AG20443 (cell line): Measurements from ENCODE around the gene TBC1D10B.
"Not testable (repeated sequence)": the region's sequence is repeated elsewhere in the genome, so short reads cannot be mapped to it uniquely, and the experiment has no call there.

Experiments
- DNase-seq: peaks from one replicate; pipeline ENCODE4 v3.0.0; 2012; ENCODE audit warnings: low spot score, mixed read lengths

The TBC1D10B gene

GRCh38 chr16:30324220-30324619 lies 46.1 kb downstream of the TBC1D10B start:
- not testable (repeated sequence) for DNase-seq

GRCh38 chr16:30318647-30319046 lies 51.6 kb downstream of the TBC1D10B start:
- not testable (repeated sequence) for DNase-seq

- not testable (repeated sequence) for DNase-seq
Measured at GRCh38 chr16:30310937-30311336, 59.4 kb downstream of the TBC1D10B start.

DNA sequence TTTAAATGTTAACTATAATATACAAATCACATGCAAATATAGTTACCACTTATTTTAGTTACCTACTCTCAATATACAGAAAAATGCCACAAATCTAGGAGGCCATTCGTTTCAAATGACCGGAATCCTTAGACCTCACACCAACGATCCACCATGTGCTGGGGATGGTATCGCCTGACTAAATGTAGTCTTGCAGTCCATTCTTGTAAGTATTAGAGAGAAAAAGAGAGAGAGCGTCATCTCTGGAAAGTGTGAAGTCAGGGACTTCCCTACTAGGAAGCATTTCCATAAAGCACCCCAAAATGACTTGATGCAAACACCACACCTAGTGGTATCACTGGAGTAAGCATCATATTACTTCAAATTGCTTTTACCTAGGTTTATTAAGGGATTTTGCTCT lies 61.0 kb downstream of the TBC1D10B start:
- DNase-seq: not testable (repeated sequence)
